Caco-2 (cell line): ENCODE results near the gene MAPT. TPM values are rescaled to one million over a fixed set of nuclear protein-coding genes. Genes with fewer than 3 reads are reported as not detected.

Experiments used
- BruUV-seq: library from RNA; stranded (reverse); fragments of 400-500 nt; replicated peaks from 2 replicates; lab custom pipeline; 2021; lab: Mats Ljungman, UMichigan
- CTCF ChIA-PET: fragments of 300-600 bp; sonication (Branson Sonifier 250); formaldehyde crosslinking; loops from one replicate; lab custom pipeline; 2022; ENCODE audit warnings: antibody characterized with exemption; lab: Charles Lee
- POLR2A ChIA-PET: fragments of 300-600 bp; sonication (Branson Sonifier 250); formaldehyde crosslinking; loops from one replicate; lab custom pipeline; 2022; ENCODE audit warnings: antibody characterized with exemption; lab: Charles Lee
- DNase-seq, 2 experiments: peaks; one replicate each; pipeline versions ENCODE4 v3.0.0 to v3.0.0-alpha.2; 2020 to 2022
- H3K27me3 ChIP-seq: replicated peaks from 2 replicates; pipeline ENCODE4 v1.6.0; 2011; ENCODE audit warnings: low read length; ENCODE audit not compliant: control insufficient read depth, insufficient read depth
- H3K36me3 ChIP-seq: 2 replicates; pipeline ENCODE4 v1.5.1; 2011; ENCODE audit warnings: low read length; ENCODE audit not compliant: control insufficient read depth, insufficient read depth
- H3K4me1 ChIP-seq: fragments of 250-450 bp; sonication (Bioruptor Pico); 2 replicates; pipeline ENCODE4 v1.5.1; 2020; ENCODE audit warnings: mild to moderate bottlenecking
- H3K4me3 ChIP-seq: 2 replicates; pipeline ENCODE4 v1.5.1; 2011; ENCODE audit warnings: low read depth, mild to moderate bottlenecking, control low read depth, low read length
- H3K9me3 ChIP-seq: fragments of 250-450 bp; sonication (Bioruptor Pico); 2 replicates; pipeline ENCODE4 v1.5.1; 2020; ENCODE audit warnings: mild to moderate bottlenecking, moderate library complexity
- H3K27ac Mint-ChIP-seq: one replicate; pipeline ENCODE4 v1.8.0; 2022; ENCODE audit warnings: mixed read lengths; ENCODE audit not compliant: unreplicated experiment
- H3K27me3 Mint-ChIP-seq: one replicate; pipeline ENCODE4 v1.8.0; 2022; ENCODE audit warnings: mixed read lengths; ENCODE audit not compliant: insufficient read depth, unreplicated experiment
- H3K36me3 Mint-ChIP-seq: one replicate; pipeline ENCODE4 v1.8.0; 2022; ENCODE audit warnings: mild to moderate bottlenecking, mixed read lengths; ENCODE audit not compliant: insufficient read depth, unreplicated experiment
- H3K4me1 Mint-ChIP-seq: one replicate; pipeline ENCODE4 v1.8.0; 2022; ENCODE audit warnings: low read depth, mixed read lengths; ENCODE audit not compliant: unreplicated experiment
- H3K4me3 Mint-ChIP-seq: one replicate; pipeline ENCODE4 v1.8.0; 2022; ENCODE audit warnings: mild to moderate bottlenecking, moderate library complexity, mixed read lengths; ENCODE audit not compliant: unreplicated experiment
- H3K9me3 Mint-ChIP-seq: one replicate; pipeline ENCODE4 v1.8.0; 2022; ENCODE audit warnings: mixed read lengths; ENCODE audit not compliant: unreplicated experiment
- intact Hi-C: fragments of 100-400 bp; cut with micrococcal nuclease; formaldehyde crosslinking; loops from one replicate; pipeline ENCODE4 v1.10.0; 2022; ENCODE audit not compliant: unreplicated experiment
- total RNA-seq: library from RNA; stranded (reverse); gene quantifications from 2 replicates; pipeline ENCODE4 v1.2.3, GENCODE V29; 2022
- TF ChIP-seq, protein P1 (sequence below), 2 experiments: fragments of 200-600 bp in 1 of 2; IDR thresholded peaks; 1 replicate in 1 of 2; 2 replicates in 1 of 2; pipeline versions ENCODE4 v1.5.1 to v1.8.0; 2011 to 2022; ENCODE audit warnings: antibody characterized with exemption in 1 of 2, control low read depth in 1 of 2, inconsistent platforms in 1 of 2, low read depth in 1 of 2, low read length in 1 of 2, mild to moderate bottlenecking in 1 of 2, moderate library complexity in 1 of 2; ENCODE audit not compliant: insufficient read depth in 1 of 2, severe bottlenecking in 1 of 2, unreplicated experiment in 1 of 2

MAPT gene
- total RNA-seq, 1 experiment from 2014 or later: 0.95 TPM

DNA sequence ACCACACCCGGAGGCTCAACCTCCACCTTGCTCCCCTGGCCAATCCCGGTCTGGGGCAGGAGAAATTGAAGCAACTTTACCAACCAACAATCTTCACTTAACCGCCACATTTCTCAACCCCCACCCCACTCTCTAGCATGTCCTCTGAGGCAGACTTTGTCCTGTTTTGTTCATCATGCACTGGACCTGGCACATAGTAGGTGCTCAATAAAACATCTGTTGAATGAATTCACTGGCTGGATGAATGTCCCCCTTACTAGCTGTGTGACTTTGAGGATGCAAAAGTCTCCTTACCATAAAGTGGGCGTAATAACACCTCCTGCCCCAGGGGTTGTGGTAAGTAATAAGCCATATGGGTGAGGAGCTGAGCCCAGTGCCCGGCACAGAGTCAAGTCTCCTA is 43.9 kb upstream of the MAPT start:
- H3K4me3 ChIP-seq: no peak overlapping the region
- DNase-seq: no peak
- BruUV-seq: no TSS peak
- ChIA-PET POLR2A (no interaction called here), CTCF (no interaction called here)
- Mint-ChIP-seq H3K4me3 (no peak overlapping the region), H3K27ac (no peak overlapping the region), H3K4me1 (no peaks in the 10 kb centered on the region), H3K9me3 (no peaks in the 10 kb centered on the region), H3K36me3 (no peaks in the 10 kb centered on the region), H3K27me3 (peaks cover 18% of the 10 kb centered on the region)
- H3K9me3 ChIP-seq: no peaks in the 10 kb centered on the region
- no peaks in the 10 kb centered on the region for H3K36me3 ChIP-seq
- no peaks in the 10 kb centered on the region for H3K4me1 ChIP-seq
- no peaks in the 10 kb centered on the region; the same call in 1 of the 2 replicates for H3K27me3 ChIP-seq
- intact Hi-C loops: loop anchor here (5.0 kb wide), 1 partner anchor 128 kb away; no protein-coding TSS in a partner anchor
- TF ChIP-seq, protein P1, sequence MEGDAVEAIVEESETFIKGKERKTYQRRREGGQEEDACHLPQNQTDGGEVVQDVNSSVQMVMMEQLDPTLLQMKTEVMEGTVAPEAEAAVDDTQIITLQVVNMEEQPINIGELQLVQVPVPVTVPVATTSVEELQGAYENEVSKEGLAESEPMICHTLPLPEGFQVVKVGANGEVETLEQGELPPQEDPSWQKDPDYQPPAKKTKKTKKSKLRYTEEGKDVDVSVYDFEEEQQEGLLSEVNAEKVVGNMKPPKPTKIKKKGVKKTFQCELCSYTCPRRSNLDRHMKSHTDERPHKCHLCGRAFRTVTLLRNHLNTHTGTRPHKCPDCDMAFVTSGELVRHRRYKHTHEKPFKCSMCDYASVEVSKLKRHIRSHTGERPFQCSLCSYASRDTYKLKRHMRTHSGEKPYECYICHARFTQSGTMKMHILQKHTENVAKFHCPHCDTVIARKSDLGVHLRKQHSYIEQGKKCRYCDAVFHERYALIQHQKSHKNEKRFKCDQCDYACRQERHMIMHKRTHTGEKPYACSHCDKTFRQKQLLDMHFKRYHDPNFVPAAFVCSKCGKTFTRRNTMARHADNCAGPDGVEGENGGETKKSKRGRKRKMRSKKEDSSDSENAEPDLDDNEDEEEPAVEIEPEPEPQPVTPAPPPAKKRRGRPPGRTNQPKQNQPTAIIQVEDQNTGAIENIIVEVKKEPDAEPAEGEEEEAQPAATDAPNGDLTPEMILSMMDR (IDR thresholded peaks at IDR 0.05; ENCODE audit: insufficient read depth in 1 of 2, low read depth in 1 of 2, low read length in 1 of 2, severe bottlenecking in 1 of 2, unreplicated experiment in 1 of 2): no peak

DNA sequence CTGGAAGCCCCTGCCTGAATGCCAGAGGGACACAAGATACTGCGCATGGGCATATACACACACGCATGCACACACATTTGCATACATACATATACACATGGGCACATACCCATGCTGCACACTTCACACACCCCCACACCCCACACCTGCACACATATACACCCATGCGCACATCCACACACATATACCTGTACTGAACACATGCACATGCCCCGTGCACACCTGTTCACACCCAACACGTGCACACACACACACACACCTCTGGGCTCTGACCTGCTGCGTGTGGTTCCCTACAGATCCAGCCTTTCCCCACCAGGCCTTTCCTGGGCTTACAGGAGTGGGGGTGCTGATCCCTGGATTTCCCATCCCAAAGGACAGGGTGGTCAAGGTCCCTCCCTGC is 43.3 kb upstream of the MAPT start:
- H3K27me3 ChIP-seq: no peaks in the 10 kb centered on the region; the same call in 1 of the 2 replicates
- intact Hi-C loops: loop anchor here (5.0 kb wide), 1 partner anchor 129 kb away; no protein-coding TSS in a partner anchor
- Mint-ChIP-seq H3K27me3 (peaks cover 20% of the 10 kb centered on the region), H3K9me3 (no peaks in the 10 kb centered on the region), H3K4me1 (no peaks in the 10 kb centered on the region), H3K36me3 (peaks cover 3% of the 10 kb centered on the region), H3K4me3 (no peak overlapping the region), H3K27ac (no peak overlapping the region)
- ChIA-PET POLR2A (no interaction called here), CTCF (interaction anchor here (1.3 to 2.8 kb wide), 3 partner anchors 16 to 211 kb away, joined by 4 to 14 read pairs (median 6); no protein-coding TSS in a partner anchor)
- no peak overlapping the region for H3K4me3 ChIP-seq
- H3K36me3 ChIP-seq: no peaks in the 10 kb centered on the region
- DNase-seq: no peak
- no TSS peak for BruUV-seq
- TF ChIP-seq, protein P1 (IDR thresholded peaks at IDR 0.05; ENCODE audit: insufficient read depth in 1 of 2, low read depth in 1 of 2, low read length in 1 of 2, severe bottlenecking in 1 of 2, unreplicated experiment in 1 of 2): no peak
- no peaks in the 10 kb centered on the region for H3K4me1 ChIP-seq
- no peaks in the 10 kb centered on the region for H3K9me3 ChIP-seq

DNA sequence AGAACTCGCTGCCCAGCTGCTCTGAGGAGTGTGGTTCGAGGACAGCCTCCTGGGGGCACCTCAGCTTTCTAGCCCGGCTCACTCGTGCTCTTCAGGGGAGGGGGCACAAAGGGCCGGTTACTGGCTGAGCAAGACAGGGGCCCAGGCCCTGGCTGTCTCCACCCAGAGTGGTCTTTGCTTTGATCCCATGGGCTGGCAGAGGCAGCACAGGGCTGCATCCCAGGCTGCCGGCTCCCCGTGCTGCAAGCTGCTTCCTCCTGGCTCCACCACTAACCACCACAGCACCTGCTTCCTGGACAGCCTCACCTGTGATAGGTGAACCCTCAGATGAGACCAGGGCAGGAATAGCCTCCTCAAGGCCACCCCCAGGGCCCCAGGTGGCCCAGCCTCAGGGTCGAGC is 42.9 kb upstream of the MAPT start:
- H3K36me3 Mint-ChIP-seq: peaks cover 5% of the 10 kb centered on the region
- ChIA-PET POLR2A (no interaction called here), CTCF (interaction anchor here (1.3 to 2.8 kb wide), 3 partner anchors 17 to 211 kb away, joined by 4 to 14 read pairs (median 6); no protein-coding TSS in a partner anchor)
- H3K27me3 Mint-ChIP-seq: peaks cover 17% of the 10 kb centered on the region
- no TSS peak for BruUV-seq
- Histone ChIP-seq H3K4me1 (no peaks in the 10 kb centered on the region), H3K4me3 (no peak overlapping the region), H3K27me3 (no peaks in the 10 kb centered on the region; the same call in 1 of the 2 replicates), H3K9me3 (no peaks in the 10 kb centered on the region), H3K36me3 (no peaks in the 10 kb centered on the region)
- H3K4me3 Mint-ChIP-seq: no peak overlapping the region
- intact Hi-C loops: loop anchor here (5.0 kb wide), 1 partner anchor 129 kb away; no protein-coding TSS in a partner anchor
- no peak overlapping the region for H3K27ac Mint-ChIP-seq
- H3K9me3 Mint-ChIP-seq: no peaks in the 10 kb centered on the region
- TF ChIP-seq, protein P1 (IDR thresholded peaks at IDR 0.05; ENCODE audit: insufficient read depth in 1 of 2, low read depth in 1 of 2, low read length in 1 of 2, severe bottlenecking in 1 of 2, unreplicated experiment in 1 of 2): no peak
- H3K4me1 Mint-ChIP-seq: no peaks in the 10 kb centered on the region
- peak in 1 of 2 experiments; percentile 35 for DNase-seq
